Sigmoid colon (tissue), 4 donors: ENCODE measurements around the gene NEK2.

ENCODE experiments used
- POLR2AphosphoS5 ChIP-seq, 4 donors: sonication (generic); formaldehyde crosslinking; IDR thresholded peaks; one replicate each; pipeline ENCODE4 v1.6.1; 2017; ENCODE audit warnings: antibody characterized with exemption in 4 of 4
- TF ChIP-seq, protein P1 (sequence below), 4 experiments: fragments of 450-650 bp in 3 of 4; fragments of 200-600 bp in 1 of 4; IDR thresholded peaks; one replicate each; pipeline ENCODE4 v1.5.1; 2016 to 2019; ENCODE audit warnings: antibody characterized with exemption in 4 of 4, mild to moderate bottlenecking in 3 of 4, moderate library complexity in 2 of 4

DNA sequence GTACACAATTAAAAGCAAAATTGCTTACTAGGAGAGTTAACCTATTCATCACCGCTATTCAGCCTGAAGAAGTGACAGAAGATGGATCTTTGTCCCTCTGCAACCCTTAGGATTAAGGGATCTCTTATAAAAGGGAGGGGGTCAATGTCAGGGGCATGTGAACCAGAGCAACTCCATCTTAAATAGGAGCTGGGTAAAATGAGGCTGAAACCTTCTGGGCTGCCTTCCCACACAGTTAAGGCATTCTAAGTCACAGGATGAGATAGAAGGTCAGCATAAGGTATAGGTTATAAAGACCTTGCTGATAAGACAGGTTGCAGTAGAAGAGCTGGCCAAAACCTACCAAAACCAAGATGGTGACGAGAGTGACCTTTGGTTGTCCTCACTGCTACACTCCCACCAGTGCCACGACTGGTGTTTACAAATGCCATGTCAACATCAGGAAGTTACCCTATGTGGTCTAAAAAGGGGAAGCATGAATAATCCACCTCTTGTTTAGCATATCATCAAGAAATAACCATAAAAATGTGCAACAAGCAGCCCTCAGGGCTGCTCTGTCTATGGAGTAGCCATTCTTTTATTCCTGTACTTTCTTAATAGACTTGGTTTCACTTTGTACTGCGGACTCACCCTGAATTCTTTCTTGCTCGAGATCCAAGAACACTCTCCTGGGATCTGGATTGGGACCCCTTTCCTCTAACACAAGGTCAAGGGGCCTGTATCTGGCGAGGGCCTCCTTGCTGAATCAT lies 35.3 kb upstream of the NEK2 start:
- TF ChIP-seq, protein P1, sequence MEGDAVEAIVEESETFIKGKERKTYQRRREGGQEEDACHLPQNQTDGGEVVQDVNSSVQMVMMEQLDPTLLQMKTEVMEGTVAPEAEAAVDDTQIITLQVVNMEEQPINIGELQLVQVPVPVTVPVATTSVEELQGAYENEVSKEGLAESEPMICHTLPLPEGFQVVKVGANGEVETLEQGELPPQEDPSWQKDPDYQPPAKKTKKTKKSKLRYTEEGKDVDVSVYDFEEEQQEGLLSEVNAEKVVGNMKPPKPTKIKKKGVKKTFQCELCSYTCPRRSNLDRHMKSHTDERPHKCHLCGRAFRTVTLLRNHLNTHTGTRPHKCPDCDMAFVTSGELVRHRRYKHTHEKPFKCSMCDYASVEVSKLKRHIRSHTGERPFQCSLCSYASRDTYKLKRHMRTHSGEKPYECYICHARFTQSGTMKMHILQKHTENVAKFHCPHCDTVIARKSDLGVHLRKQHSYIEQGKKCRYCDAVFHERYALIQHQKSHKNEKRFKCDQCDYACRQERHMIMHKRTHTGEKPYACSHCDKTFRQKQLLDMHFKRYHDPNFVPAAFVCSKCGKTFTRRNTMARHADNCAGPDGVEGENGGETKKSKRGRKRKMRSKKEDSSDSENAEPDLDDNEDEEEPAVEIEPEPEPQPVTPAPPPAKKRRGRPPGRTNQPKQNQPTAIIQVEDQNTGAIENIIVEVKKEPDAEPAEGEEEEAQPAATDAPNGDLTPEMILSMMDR (IDR thresholded peaks at IDR 0.05), result no peak
- no peak for TF ChIP-seq POLR2AphosphoS5 (IDR thresholded peaks at IDR 0.05)
